AG04450 (cell line): ENCODE results near the gene EFCAB13. TPM values are rescaled to one million over a fixed set of nuclear protein-coding genes. Genes with fewer than 3 reads are reported as not detected.

Experiments
- CTCF ChIA-PET: fragments of 300-600, 350-600 bp; formaldehyde crosslinking; extraction: SDS; loops from one replicate; lab custom pipeline; 2022; ENCODE audit warnings: antibody characterized with exemption, inconsistent platforms; lab: Charles Lee
- POLR2A ChIA-PET: fragments of 350-600 bp; formaldehyde crosslinking; extraction: SDS; loops from one replicate; lab custom pipeline; 2021; ENCODE audit warnings: antibody characterized with exemption, inconsistent platforms; lab: Yijun Ruan, JAX
- DNase-seq: peaks from one replicate; pipeline ENCODE4 v3.0.0-alpha.2; 2011; ENCODE audit warnings: low read depth, low spot score
- H3K27ac ChIP-seq: one replicate; pipeline ENCODE4 v1.5.1; 2012; ENCODE audit warnings: low read depth, low read length, control low read depth
- H3K27me3 ChIP-seq: one replicate; pipeline ENCODE4 v1.6.0; 2012; ENCODE audit warnings: low read length; ENCODE audit not compliant: control insufficient read depth, insufficient read depth
- H3K4me3 ChIP-seq: 2 replicates; pipeline ENCODE4 v1.5.1; 2011; ENCODE audit warnings: mild to moderate bottlenecking, low read depth, low read length, control low read depth
- H3K9me3 ChIP-seq: 2 replicates; pipeline ENCODE4 v1.5.1; 2012; ENCODE audit warnings: low read length; ENCODE audit not compliant: control insufficient read depth, insufficient read depth
- CTCF ChIP-seq: IDR thresholded peaks from 2 replicates; pipeline ENCODE4 v1.5.1; 2011; ENCODE audit warnings: low read depth, low read length, control low read depth, inconsistent platforms
- polyA plus RNA-seq: library from polyadenylated mRNA; depleted of rRNA; stranded (reverse); fragments of >200 nt; gene quantifications from 2 replicates; pipeline ENCODE4 v1.2.3, GENCODE V29; 2011

Gene EFCAB13
- polyA plus RNA-seq, 1 experiment = 1.6 TPM

DNA sequence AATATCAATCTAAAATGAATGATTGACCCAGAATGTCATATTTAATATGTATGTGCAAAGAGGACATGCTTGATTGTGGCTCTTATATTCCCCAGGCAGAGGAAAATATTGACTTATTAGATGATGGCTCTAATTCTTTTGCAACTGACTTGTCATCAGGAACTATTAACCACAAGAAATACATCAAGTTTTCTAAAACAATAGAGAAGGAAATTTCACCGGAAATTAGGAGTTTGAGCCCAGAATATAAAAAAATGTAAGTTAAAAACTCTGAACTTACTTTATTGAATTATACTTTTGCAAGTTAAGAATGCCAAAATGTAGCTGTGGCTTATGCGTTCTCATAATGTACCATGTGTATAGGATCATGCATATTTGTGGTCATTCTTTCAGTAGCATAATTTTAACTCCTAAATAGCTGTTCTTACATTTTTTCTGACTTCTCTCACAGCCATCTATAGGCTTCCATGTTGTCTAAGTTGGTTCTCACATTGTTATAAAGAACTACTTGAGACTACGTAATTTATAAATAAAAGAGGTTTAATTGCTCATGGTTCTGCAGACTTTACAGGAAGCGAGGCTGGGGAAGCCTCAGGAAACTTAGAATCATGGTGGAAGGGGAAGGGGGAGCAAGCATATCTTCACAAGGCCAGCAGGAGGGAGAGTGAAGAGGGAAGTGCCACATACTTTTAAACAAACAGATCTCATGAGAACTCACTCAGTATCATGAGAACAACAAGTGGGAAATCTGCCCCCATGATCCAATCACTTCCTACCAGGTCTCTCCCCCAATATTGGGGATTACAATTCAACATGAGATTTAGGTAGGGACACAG lies 11.6 kb downstream of the EFCAB13 start:
- no peak for TF ChIP-seq CTCF
- DNase-seq = no peak
- POLR2A ChIA-PET = no interaction called here
- H3K4me3 ChIP-seq = no peak overlapping the region
- no peak overlapping the region for H3K27ac ChIP-seq
- CTCF ChIA-PET = no interaction called here
- H3K9me3 ChIP-seq = no peaks in the 10 kb centered on the region
- H3K27me3 ChIP-seq = no peaks in the 10 kb centered on the region

DNA sequence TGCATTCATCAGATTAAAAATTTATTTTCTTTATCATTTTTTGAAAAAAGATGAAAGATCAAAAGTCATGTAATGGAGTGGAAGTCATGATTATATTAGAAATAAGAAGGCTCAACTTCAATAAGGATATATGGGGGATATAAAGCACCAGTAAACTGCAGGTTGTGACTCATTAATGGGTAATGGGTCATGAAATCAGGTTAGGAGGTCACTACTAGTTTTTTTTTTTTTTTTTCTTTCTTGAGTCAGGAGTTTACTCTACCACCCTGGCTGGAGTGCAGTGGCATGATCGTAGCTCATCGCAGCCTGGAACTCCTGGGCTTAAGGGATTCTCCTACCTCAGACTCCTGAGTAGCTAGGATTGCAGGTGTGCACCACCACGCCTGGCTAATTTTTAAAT lies 14.3 kb downstream of the EFCAB13 start:
- Histone ChIP-seq H3K27me3 (no peaks in the 10 kb centered on the region), H3K9me3 (no peaks in the 10 kb centered on the region), H3K4me3 (no peak overlapping the region), H3K27ac (no peak overlapping the region)
- CTCF ChIA-PET = no interaction called here
- no peak for DNase-seq
- POLR2A ChIA-PET = no interaction called here
- TF ChIP-seq CTCF = no peak

GRCh38 chr17:47352848-47353247 lies 29.1 kb downstream of the EFCAB13 start:
- H3K9me3 ChIP-seq = no peaks in the 10 kb centered on the region
- ChIA-PET CTCF (no interaction called here), POLR2A (no interaction called here)
- H3K27ac ChIP-seq = no peak overlapping the region
- no peaks in the 10 kb centered on the region for H3K27me3 ChIP-seq
- no peak overlapping the region for H3K4me3 ChIP-seq
- no peak for DNase-seq
- no peak for TF ChIP-seq CTCF

DNA sequence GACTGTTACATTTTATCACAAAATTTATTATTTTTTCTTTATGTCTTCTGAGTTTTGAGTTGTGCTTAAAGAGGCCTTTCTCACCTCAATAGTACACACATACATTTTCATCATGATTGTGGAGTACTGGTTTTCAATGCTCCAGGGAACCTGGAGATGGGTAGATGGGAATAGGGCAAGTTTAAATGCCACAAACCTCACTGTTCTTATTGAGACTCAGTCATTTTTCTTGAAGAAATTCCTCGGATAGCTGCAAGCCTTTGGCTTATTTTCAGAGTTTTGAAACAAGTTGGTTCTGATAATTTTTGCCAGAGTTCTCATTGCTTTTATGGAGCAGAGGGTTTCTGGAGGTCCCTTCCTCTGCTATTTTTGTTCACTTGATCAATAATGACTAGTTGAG lies 34.9 kb downstream of the EFCAB13 start:
- H3K27ac ChIP-seq = no peak overlapping the region
- no peak for DNase-seq
- ChIA-PET POLR2A (no interaction called here), CTCF (no interaction called here)
- no peak overlapping the region for H3K4me3 ChIP-seq
- no peaks in the 10 kb centered on the region for H3K27me3 ChIP-seq
- no peaks in the 10 kb centered on the region for H3K9me3 ChIP-seq
- no peak for TF ChIP-seq CTCF

GRCh38 chr17:47363171-47363570 lies 39.4 kb downstream of the EFCAB13 start:
- ChIA-PET POLR2A (no interaction called here), CTCF (interaction anchor here (0.6 to 1.5 kb wide), 3 partner anchors 86 to 255 kb away, joined by 3 to 4 read pairs (median 3); no protein-coding TSS in a partner anchor)
- Histone ChIP-seq H3K4me3 (no peak overlapping the region), H3K27ac (no peak overlapping the region), H3K9me3 (no peaks in the 10 kb centered on the region), H3K27me3 (no peaks in the 10 kb centered on the region)
- DNase-seq = no peak
- TF ChIP-seq CTCF = no peak
